Measurements from ENCODE around the gene NPAS2. TPM values are rescaled to one million over a fixed set of nuclear protein-coding genes. Genes with fewer than 3 reads are reported as not detected.
A peak's percentile ranks its signal among the peaks of the same experiment; 100 is the strongest.

Gene NPAS2
- total RNA-seq, 4 donors from 2014 or later: 6.1 to 29.8 (median 24.3) TPM

GRCh38 chr2:100903534-100904258 lies 83.8 kb downstream of the NPAS2 start:
- TF ChIP-seq, protein P1, sequence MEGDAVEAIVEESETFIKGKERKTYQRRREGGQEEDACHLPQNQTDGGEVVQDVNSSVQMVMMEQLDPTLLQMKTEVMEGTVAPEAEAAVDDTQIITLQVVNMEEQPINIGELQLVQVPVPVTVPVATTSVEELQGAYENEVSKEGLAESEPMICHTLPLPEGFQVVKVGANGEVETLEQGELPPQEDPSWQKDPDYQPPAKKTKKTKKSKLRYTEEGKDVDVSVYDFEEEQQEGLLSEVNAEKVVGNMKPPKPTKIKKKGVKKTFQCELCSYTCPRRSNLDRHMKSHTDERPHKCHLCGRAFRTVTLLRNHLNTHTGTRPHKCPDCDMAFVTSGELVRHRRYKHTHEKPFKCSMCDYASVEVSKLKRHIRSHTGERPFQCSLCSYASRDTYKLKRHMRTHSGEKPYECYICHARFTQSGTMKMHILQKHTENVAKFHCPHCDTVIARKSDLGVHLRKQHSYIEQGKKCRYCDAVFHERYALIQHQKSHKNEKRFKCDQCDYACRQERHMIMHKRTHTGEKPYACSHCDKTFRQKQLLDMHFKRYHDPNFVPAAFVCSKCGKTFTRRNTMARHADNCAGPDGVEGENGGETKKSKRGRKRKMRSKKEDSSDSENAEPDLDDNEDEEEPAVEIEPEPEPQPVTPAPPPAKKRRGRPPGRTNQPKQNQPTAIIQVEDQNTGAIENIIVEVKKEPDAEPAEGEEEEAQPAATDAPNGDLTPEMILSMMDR (IDR thresholded peaks at IDR 0.05): no peak
- DNase-seq (ENCODE audit: low spot score): no peak
- ATAC-seq (ENCODE audit: low FRiP score): peak; percentile 17

- TF ChIP-seq, protein P1 (IDR thresholded peaks at IDR 0.05): no peak
- DNase-seq (ENCODE audit: low spot score): no peak
These were observed 85.3 kb downstream of the NPAS2 start for GRCh38 chr2:100905132-100905805.

GRCh38 chr2:100906131-100906530 lies 86.2 kb downstream of the NPAS2 start:
- DNase-seq (ENCODE audit: low spot score) (no peak), ATAC-seq (ENCODE audit: low FRiP score) (no peak)
- TF ChIP-seq, protein P1 (IDR thresholded peaks at IDR 0.05): no peak

More at GRCh38 chr2:100905132-100905805, 85.3 kb downstream of the NPAS2 start:
- ATAC-seq (ENCODE audit: low FRiP score): no peak

DNA sequence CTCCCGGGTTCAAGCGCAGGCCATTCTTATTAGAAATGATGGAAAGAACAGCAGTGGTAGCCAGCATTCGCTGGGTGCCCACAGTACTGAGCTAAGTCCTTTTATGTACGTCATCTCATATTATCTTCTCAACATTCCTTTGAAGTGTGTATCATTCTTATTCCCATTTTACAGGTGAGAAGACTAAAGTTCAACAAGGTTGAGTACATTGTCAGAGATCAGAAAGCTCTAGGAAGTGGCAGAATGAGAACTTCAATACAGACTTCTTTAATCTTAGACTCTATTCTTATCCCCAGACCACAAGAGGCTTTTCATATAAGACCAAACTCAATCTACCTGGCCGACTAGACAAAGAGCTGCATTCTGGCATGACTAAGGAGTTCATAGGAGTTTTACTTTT lies 86.7 kb downstream of the NPAS2 start:
- TF ChIP-seq, protein P1 (IDR thresholded peaks at IDR 0.05): no peak
- ATAC-seq (ENCODE audit: low FRiP score) (no peak), DNase-seq (ENCODE audit: low spot score) (no peak)

GRCh38 chr2:100907832-100908231 lies 87.9 kb downstream of the NPAS2 start:
- TF ChIP-seq, protein P1 (IDR thresholded peaks at IDR 0.05): no peak
- DNase-seq (ENCODE audit: low spot score): no peak
- ATAC-seq (ENCODE audit: low FRiP score): no peak

DNA sequence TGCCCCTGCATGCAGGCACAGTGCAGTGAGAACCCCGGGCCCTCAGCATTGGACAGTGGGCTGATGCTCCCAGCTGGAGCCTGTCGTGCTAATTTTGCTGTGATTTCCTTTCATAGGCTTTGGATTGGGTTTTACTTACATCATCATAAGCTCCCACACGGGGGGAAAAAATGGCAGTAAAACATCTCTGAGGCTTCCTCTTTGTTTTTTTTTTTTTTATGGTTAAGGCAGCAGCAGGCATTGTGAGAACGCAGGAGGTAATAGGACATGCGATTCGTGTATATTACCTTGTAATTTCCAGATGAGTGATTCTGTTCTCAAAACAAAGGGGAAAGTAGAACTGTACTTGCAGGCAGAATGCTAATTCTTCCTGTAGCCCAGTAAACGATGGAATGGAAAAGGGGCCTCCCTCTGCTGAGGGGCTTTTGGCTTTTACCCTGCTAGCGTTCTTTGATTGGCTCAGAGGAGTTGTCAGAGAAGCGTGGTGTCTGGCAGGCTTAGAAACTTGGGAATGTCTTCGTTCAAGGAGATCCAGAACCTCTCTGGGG lies 89.7 kb downstream of the NPAS2 start:
- no peak for ATAC-seq (ENCODE audit: low FRiP score)
- TF ChIP-seq, protein P1 (IDR thresholded peaks at IDR 0.05): no peak
- no peak for DNase-seq (ENCODE audit: low spot score)

Data from omental fat pad (tissue), 4 donors.